A549 (cell line): ENCODE results near the gene SIRPA.

Source experiments
- HEYL ChIP-seq: fragments of 250-450 bp; sonication (Bioruptor Pico); IDR thresholded peaks from 2 replicates; pipeline ENCODE4 v1.8.0; 2021; ENCODE audit warnings: mild to moderate bottlenecking, moderate library complexity
- MAFK ChIP-seq: fragments of 450-650 bp; IDR thresholded peaks from 2 replicates; pipeline ENCODE4 v1.6.1; 2014; ENCODE audit not compliant: partially characterized antibody
- MAZ ChIP-seq: fragments of 150-350 bp; IDR thresholded peaks from 2 replicates; pipeline ENCODE4 v1.6.1; 2014; ENCODE audit warnings: antibody characterized with exemption, low read depth, low read length, borderline replicate concordance
- POLR2A ChIP-seq: IDR thresholded peaks from 2 replicates; pipeline ENCODE4 v1.6.1; 2012; ENCODE audit warnings: mild to moderate bottlenecking, low read length
- POLR2AphosphoS2 ChIP-seq: conservative IDR thresholded peaks from 2 replicates; pipeline ENCODE4 v1.6.1; 2012; ENCODE audit warnings: low read length, improper control_type of control experiment, inconsistent platforms
- RAD21 ChIP-seq, 2 experiments: fragments of >200 bp in 1 of 2; sonication (Bioruptor Twin) in 1 of 2; formaldehyde crosslinking in 1 of 2; IDR thresholded peaks in 1 of 2; conservative IDR thresholded peaks in 1 of 2; 2 replicates in 1 of 2; 3 replicates in 1 of 2; pipeline ENCODE4 v1.6.1; 2012 to 2018; ENCODE audit warnings: inconsistent platforms in 1 of 2
- ZC3H11A ChIP-seq: fragments of 450-650 bp; IDR thresholded peaks from 2 replicates; pipeline ENCODE4 v1.6.1; 2014; ENCODE audit warnings: antibody characterized with exemption, mild to moderate bottlenecking
- TF ChIP-seq, protein P1 (sequence below): fragments of >200 bp; sonication (Bioruptor Twin); formaldehyde crosslinking; IDR thresholded peaks from 3 replicates; pipeline ENCODE4 v1.5.1; 2016
- TF ChIP-seq, protein P2 (sequence below): fragments of 450-650 bp; IDR thresholded peaks from 2 replicates; pipeline ENCODE4 v1.6.1; 2014; ENCODE audit warnings: antibody characterized with exemption

DNA sequence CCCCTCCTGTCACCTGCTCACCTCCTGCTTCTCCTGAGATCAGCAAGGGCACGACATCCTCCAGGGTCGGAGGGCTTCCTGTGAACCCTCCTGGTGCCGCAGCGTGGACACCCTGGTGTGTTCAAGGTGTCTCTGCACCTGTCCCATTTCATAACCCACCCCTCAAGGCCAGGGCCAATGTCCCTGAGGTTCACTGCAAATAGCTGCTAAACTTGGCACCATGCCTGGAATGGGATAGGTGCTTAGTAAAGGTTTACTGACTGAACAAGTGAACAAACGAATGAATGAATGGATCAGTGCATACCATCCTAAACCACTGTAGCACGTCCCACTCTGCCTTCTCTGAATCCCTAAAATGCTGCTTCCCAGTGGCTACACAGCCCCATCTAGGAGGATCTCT, 35.0 kb downstream of the SIRPA start:
- TF ChIP-seq, protein P1, sequence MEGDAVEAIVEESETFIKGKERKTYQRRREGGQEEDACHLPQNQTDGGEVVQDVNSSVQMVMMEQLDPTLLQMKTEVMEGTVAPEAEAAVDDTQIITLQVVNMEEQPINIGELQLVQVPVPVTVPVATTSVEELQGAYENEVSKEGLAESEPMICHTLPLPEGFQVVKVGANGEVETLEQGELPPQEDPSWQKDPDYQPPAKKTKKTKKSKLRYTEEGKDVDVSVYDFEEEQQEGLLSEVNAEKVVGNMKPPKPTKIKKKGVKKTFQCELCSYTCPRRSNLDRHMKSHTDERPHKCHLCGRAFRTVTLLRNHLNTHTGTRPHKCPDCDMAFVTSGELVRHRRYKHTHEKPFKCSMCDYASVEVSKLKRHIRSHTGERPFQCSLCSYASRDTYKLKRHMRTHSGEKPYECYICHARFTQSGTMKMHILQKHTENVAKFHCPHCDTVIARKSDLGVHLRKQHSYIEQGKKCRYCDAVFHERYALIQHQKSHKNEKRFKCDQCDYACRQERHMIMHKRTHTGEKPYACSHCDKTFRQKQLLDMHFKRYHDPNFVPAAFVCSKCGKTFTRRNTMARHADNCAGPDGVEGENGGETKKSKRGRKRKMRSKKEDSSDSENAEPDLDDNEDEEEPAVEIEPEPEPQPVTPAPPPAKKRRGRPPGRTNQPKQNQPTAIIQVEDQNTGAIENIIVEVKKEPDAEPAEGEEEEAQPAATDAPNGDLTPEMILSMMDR: no peak
- TF ChIP-seq, protein P2, sequence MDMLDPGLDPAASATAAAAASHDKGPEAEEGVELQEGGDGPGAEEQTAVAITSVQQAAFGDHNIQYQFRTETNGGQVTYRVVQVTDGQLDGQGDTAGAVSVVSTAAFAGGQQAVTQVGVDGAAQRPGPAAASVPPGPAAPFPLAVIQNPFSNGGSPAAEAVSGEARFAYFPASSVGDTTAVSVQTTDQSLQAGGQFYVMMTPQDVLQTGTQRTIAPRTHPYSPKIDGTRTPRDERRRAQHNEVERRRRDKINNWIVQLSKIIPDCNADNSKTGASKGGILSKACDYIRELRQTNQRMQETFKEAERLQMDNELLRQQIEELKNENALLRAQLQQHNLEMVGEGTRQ: no peak
- no peak for TF ChIP-seq MAZ
- no peak for TF ChIP-seq POLR2A
- no peak for TF ChIP-seq POLR2AphosphoS2
- TF ChIP-seq RAD21 (conservative IDR thresholded peaks at IDR 0.05 in 1 of 2, IDR thresholded peaks at IDR 0.05 in 1 of 2): no peak
- TF ChIP-seq HEYL (CRISPR knock-in tag): no peak
- TF ChIP-seq ZC3H11A: no peak
- no peak for TF ChIP-seq MAFK
